DND-41 (cell line): ENCODE measurements around the gene LYPD3.

ENCODE experiments used
- EZH2 ChIP-seq: IDR thresholded peaks from 3 replicates; pipeline ENCODE4 v1.6.1; 2012; ENCODE audit warnings: borderline replicate concordance, low read depth, mild to moderate bottlenecking, moderate library complexity, low read length, inconsistent platforms; ENCODE audit not compliant: severe bottlenecking
- TF ChIP-seq, protein P1 (sequence below): IDR thresholded peaks from 2 replicates; pipeline ENCODE4 v1.5.1; 2012; ENCODE audit warnings: borderline replicate concordance, low read length, moderate library complexity, mild to moderate bottlenecking; ENCODE audit not compliant: poor library complexity, severe bottlenecking; ENCODE audit errors: extremely low read depth

DNA sequence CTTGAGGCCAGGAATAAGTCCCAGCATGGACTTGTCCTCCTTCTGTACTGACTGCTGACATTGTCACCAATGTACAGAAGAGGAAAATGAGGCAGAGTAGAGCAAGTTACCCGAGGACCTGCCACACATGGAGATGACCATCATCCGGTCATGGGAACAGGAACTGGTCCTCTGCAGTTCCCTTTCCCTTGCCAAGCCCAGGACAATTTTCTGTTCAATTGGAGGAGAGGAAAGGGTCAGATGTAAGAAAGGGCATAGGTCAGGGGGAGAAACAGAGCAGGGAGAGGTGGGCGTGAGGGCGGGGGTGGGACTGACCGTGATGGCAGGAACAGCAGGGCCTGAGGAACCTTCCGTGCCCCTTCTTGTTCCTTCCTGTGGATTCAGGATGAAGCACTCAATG lies 20.5 kb upstream of the LYPD3 start:
- TF ChIP-seq, protein P1, sequence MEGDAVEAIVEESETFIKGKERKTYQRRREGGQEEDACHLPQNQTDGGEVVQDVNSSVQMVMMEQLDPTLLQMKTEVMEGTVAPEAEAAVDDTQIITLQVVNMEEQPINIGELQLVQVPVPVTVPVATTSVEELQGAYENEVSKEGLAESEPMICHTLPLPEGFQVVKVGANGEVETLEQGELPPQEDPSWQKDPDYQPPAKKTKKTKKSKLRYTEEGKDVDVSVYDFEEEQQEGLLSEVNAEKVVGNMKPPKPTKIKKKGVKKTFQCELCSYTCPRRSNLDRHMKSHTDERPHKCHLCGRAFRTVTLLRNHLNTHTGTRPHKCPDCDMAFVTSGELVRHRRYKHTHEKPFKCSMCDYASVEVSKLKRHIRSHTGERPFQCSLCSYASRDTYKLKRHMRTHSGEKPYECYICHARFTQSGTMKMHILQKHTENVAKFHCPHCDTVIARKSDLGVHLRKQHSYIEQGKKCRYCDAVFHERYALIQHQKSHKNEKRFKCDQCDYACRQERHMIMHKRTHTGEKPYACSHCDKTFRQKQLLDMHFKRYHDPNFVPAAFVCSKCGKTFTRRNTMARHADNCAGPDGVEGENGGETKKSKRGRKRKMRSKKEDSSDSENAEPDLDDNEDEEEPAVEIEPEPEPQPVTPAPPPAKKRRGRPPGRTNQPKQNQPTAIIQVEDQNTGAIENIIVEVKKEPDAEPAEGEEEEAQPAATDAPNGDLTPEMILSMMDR = no peak
- TF ChIP-seq EZH2 = no peak
